Measurements from ENCODE around the gene MEX3A. TPM values are rescaled to one million over a fixed set of nuclear protein-coding genes. Genes with fewer than 3 reads are reported as not detected.

MEX3A gene
- polyA plus RNA-seq, 2 of the 4 experiments (the other 2 are of a cell fraction) = 1.8 to 4.9 TPM

GRCh38 chr1:156113282-156113950, 31.2 kb upstream of the MEX3A start:
- no peaks in the 10 kb centered on the region for H3K9me3 ChIP-seq
- H3K4me3 ChIP-seq = peak overlapping the region; percentile 17; the same call in 1 of the 3 replicates
- peak overlapping the region; percentile 95 to 98 for H3K27ac ChIP-seq
- 52% methylated on average over 4 of the region's 4 CpGs for WGBS (ENCODE audit: missing lambda C conversion rate)
- DNase-seq (ENCODE audit: low read depth in 1 of 2, low spot score in 1 of 2) (no peak), ATAC-seq (peak in 1 of 2 experiments; percentile 1; a peak in 1 of 6 replicates), FAIRE-seq (no peak)
- ChIA-PET CTCF (interaction anchor here (2.0 to 54.8 kb wide), 3 partner anchors 16 to 112 kb away, joined by 9 to 2239 read pairs (median 313); partner anchors contain the start of gene MEX3A), POLR2A (interaction anchor here (0.5 to 4.8 kb wide), 10 partner anchors 8 to 169 kb away, joined by 3 to 108 read pairs (median 4); partner anchors contain the start of genes MEX3A and SMG5)
- peak overlapping the region; percentile 91 for H3K4me2 ChIP-seq
- peaks cover 51% of the 10 kb centered on the region for H3K4me1 ChIP-seq
- TF ChIP-seq SMC3 (IDR thresholded peaks at IDR 0.05) (no peak), MAFK (IDR thresholded peaks at IDR 0.05; ENCODE audit: partially characterized antibody) (no peak), FOSL2 (IDR thresholded peaks at IDR 0.05) (no peak), FOSL2 (CRISPR knock-in tag; IDR thresholded peaks at IDR 0.05) (no peak), CHD4 (IDR thresholded peaks at IDR 0.05; ENCODE audit: borderline replicate concordance) (no peak), USF2 (IDR thresholded peaks at IDR 0.05) (no peak), EHMT2 (IDR thresholded peaks at IDR 0.05; ENCODE audit: low read depth) (no peak), ATOH8 (CRISPR knock-in tag; IDR thresholded peaks at IDR 0.05; ENCODE audit: low read depth) (no peak), EHF (CRISPR knock-in tag; IDR thresholded peaks at IDR 0.05) (no peak), ESRRA (IDR thresholded peaks at IDR 0.05; ENCODE audit: borderline replicate concordance, low read length) (no peak), BCL3 (IDR thresholded peaks at IDR 0.05) (no peak), RFX5 (IDR thresholded peaks at IDR 0.05) (no peak)

DNA sequence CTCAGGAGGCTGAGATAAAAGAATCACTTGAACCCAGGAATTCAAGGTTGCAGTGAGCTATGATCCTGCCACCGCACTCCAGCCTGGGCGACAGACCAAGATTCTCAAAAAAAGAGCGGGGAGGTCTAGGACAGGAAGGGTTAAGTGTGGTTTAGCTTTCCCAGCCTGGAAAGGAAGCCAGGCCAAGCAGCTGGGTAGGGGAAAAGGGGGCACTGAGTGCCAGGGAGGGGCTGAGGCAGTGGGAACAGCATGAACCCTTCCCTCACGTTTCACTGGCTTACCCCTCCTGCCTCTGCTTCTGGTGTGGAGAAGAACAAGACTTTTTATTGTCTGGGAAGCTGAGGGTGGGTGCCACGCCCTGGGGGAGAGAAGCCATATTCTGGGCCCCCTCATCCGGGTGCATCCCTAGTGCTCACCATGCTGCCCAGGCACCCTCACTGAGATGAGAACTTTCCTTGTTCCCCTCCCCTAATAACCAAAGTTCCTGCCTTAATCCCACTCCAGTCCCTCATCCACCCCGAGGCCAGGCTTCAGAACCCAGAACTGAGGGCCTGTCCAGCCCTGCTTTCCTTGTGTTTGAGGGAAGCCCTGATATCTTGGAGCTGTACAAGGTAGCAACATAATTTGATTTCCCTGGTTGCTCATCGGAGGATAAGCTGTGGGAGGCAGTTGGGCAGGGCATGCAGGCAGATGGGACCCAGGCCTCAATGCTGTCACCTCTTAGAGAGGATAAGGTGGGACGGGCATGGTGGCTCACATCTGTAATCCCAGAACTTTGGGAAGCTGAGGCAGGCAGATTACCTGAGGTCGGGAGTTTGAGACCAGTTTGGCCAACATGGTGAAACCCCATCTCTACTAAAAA, 30.2 kb upstream of the MEX3A start:
- CTCF ChIA-PET = interaction anchor here (1.1 to 54.8 kb wide), 5 partner anchors 17 to 113 kb away, joined by 3 to 2239 read pairs (median 9); partner anchors contain the start of gene MEX3A
- DNase-seq (ENCODE audit: low read depth in 1 of 2, low spot score in 1 of 2) (no peak), FAIRE-seq (no peak), ATAC-seq (no peak)
- POLR2A ChIA-PET = interaction anchor here (0.6 to 4.8 kb wide), 3 partner anchors 9 to 15 kb away, joined by 3 to 108 read pairs (median 3); no protein-coding TSS in a partner anchor
- Histone ChIP-seq H3K27ac (peak overlapping the region; percentile 95 to 98), H3K9me3 (no peaks in the 10 kb centered on the region), H3K4me1 (peaks cover 51% of the 10 kb centered on the region), H3K4me2 (peak overlapping the region; percentile 91), H3K4me3 (no peak overlapping the region)
- TF ChIP-seq HES2 (IDR thresholded peaks at IDR 0.05) = no peak
- no peak for TF ChIP-seq RNF2 (IDR thresholded peaks at IDR 0.05; ENCODE audit: borderline replicate concordance, low read depth)
- TF ChIP-seq GATA3 (IDR thresholded peaks at IDR 0.05; ENCODE audit: borderline replicate concordance) = no peak
- no peak for TF ChIP-seq SREBF2 (IDR thresholded peaks at IDR 0.05)
- no peak for TF ChIP-seq RCOR1 (IDR thresholded peaks at IDR 0.05; ENCODE audit: low read depth, low read length)
- TF ChIP-seq NFE2L2 (conservative IDR thresholded peaks at IDR 0.05; ENCODE audit: low read length) = no peak
- no peak for TF ChIP-seq PBX3 (IDR thresholded peaks at IDR 0.05)
- TF ChIP-seq EP300 (IDR thresholded peaks at IDR 0.05) = no peak
- TF ChIP-seq HOXA7 (CRISPR knock-in tag; IDR thresholded peaks at IDR 0.05) = no peak
- TF ChIP-seq HOXB5 (CRISPR knock-in tag; IDR thresholded peaks at IDR 0.05) = no peak
- no peak for TF ChIP-seq EHMT2 (IDR thresholded peaks at IDR 0.05; ENCODE audit: low read depth)
- no peak for TF ChIP-seq TP53 (CRISPR knock-in tag; IDR thresholded peaks at IDR 0.05)
- no peak for TF ChIP-seq RARB (CRISPR knock-in tag; IDR thresholded peaks at IDR 0.05)
- TF ChIP-seq HEYL (CRISPR knock-in tag; IDR thresholded peaks at IDR 0.05) = no peak
- TF ChIP-seq MAX (IDR thresholded peaks at IDR 0.05) = no peak
- TF ChIP-seq HOXB13 (CRISPR knock-in tag; IDR thresholded peaks at IDR 0.05; ENCODE audit: low read depth) = no peak
- no peak for TF ChIP-seq CBX2 (IDR thresholded peaks at IDR 0.05; ENCODE audit: borderline replicate concordance, low read depth)
- TF ChIP-seq SMC3 (IDR thresholded peaks at IDR 0.05) = no peak
- 81% methylated on average over 10 of the region's 10 CpGs for WGBS (ENCODE audit: missing lambda C conversion rate)

All from A549 (cell line).